MCF 10A (cell line): ENCODE data around the gene PEX7. TPM values are rescaled to one million over a fixed set of nuclear protein-coding genes. Genes with fewer than 3 reads are reported as not detected.

Experiments
- BruUV-seq: library from RNA; stranded (reverse); fragments of 400-500 nt; replicated peaks from 2 replicates; lab custom pipeline; 2021; lab: Mats Ljungman, UMichigan
- CTCF ChIA-PET: fragments of 300-600 bp; sonication (Branson Sonifier 250); formaldehyde crosslinking; extraction: SDS; loops from one replicate; lab custom pipeline; 2021; ENCODE audit warnings: antibody characterized with exemption, inconsistent platforms; lab: Yijun Ruan, JAX
- POLR2A ChIA-PET: fragments of 300-600, 350-650 bp; sonication (Branson Sonifier 250); formaldehyde crosslinking; extraction: SDS; loops from one replicate; lab custom pipeline; 2020; ENCODE audit warnings: antibody characterized with exemption, inconsistent platforms; lab: Yijun Ruan, JAX
- DNase-seq: peaks from one replicate; pipeline ENCODE4 v3.0.0-alpha.2; 2018; ENCODE audit not compliant: unreplicated experiment
- H3K27ac Mint-ChIP-seq: one replicate; pipeline ENCODE4 v1.8.0; 2022; ENCODE audit warnings: mild to moderate bottlenecking, low read depth, mixed read lengths; ENCODE audit not compliant: unreplicated experiment
- H3K27me3 Mint-ChIP-seq: one replicate; pipeline ENCODE4 v1.8.0; 2022; ENCODE audit warnings: mixed read lengths; ENCODE audit not compliant: insufficient read depth, unreplicated experiment
- H3K36me3 Mint-ChIP-seq: one replicate; pipeline ENCODE4 v1.8.0; 2022; ENCODE audit warnings: mild to moderate bottlenecking, moderate library complexity, mixed read lengths; ENCODE audit not compliant: insufficient read depth, unreplicated experiment
- H3K4me1 Mint-ChIP-seq: one replicate; pipeline ENCODE4 v1.8.0; 2022; ENCODE audit warnings: mixed read lengths; ENCODE audit not compliant: insufficient read depth, unreplicated experiment
- H3K4me3 Mint-ChIP-seq: one replicate; pipeline ENCODE4 v1.8.0; 2022; ENCODE audit warnings: mild to moderate bottlenecking, moderate library complexity, mixed read lengths; ENCODE audit not compliant: unreplicated experiment
- H3K9me3 Mint-ChIP-seq: one replicate; pipeline ENCODE4 v1.8.0; 2022; ENCODE audit warnings: mixed read lengths; ENCODE audit not compliant: unreplicated experiment
- CTCF ChIP-seq: fragments of 200-600 bp; IDR thresholded peaks from one replicate; pipeline ENCODE4 v1.8.0; 2022; ENCODE audit warnings: antibody characterized with exemption, mild to moderate bottlenecking; ENCODE audit not compliant: unreplicated experiment
- intact Hi-C: fragments of 100-400 bp; cut with micrococcal nuclease; formaldehyde crosslinking; loops from 2 replicates; pipeline ENCODE4 v1.14.1; 2022
- total RNA-seq: library from RNA; stranded (reverse); gene quantifications from 2 replicates; pipeline ENCODE4 v1.2.3, GENCODE V29; 2022

PEX7 gene
- total RNA-seq, 1 experiment from 2014 or later: 6.0 TPM

DNA sequence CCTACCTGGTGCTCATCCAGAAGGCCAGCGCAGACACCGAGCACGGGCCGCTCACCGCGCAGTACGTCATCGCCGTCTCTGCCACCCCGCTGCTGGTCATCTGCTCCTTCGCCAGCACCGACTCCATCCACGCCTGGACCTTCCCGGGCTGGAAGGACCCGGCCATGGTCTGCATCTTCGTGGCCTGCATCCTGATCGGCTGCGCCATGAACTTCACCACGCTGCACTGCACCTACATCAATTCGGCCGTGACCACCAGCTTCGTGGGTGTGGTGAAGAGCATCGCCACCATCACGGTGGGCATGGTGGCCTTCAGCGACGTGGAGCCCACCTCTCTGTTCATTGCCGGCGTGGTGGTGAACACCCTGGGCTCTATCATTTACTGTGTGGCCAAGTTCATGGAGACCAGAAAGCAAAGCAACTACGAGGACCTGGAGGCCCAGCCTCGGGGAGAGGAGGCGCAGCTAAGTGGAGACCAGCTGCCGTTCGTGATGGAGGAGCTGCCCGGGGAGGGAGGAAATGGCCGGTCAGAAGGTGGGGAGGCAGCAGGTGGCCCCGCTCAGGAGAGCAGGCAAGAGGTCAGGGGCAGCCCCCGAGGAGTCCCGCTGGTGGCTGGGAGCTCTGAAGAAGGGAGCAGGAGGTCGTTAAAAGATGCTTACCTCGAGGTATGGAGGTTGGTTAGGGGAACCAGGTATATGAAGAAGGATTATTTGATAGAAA, 101.7 kb downstream of the PEX7 start:
- intact Hi-C loops: no loop called here
- no peaks in the 10 kb centered on the region for H3K36me3 Mint-ChIP-seq
- H3K4me3 Mint-ChIP-seq: no peak overlapping the region
- H3K27ac Mint-ChIP-seq: no peak overlapping the region
- H3K4me1 Mint-ChIP-seq: no peaks in the 10 kb centered on the region
- no peak for TF ChIP-seq CTCF
- no peaks in the 10 kb centered on the region for H3K9me3 Mint-ChIP-seq
- no TSS peak for BruUV-seq
- POLR2A ChIA-PET: interaction anchor here (0.6 kb wide), 1 partner anchor 27 kb away, joined by 3 read pairs; no protein-coding TSS in a partner anchor
- CTCF ChIA-PET: interaction anchor here (0.6 kb wide), 1 partner anchor 79 kb away, joined by 3 read pairs; no protein-coding TSS in a partner anchor
- peaks cover 11% of the 10 kb centered on the region for H3K27me3 Mint-ChIP-seq
- no peak for DNase-seq

GRCh38 chr6:136926383-136926782, 104.0 kb downstream of the PEX7 start:
- no peak overlapping the region for H3K4me3 Mint-ChIP-seq
- intact Hi-C loops: no loop called here
- no TSS peak for BruUV-seq
- TF ChIP-seq CTCF: no peak
- no peaks in the 10 kb centered on the region for H3K4me1 Mint-ChIP-seq
- DNase-seq: no peak
- POLR2A ChIA-PET: no interaction called here
- CTCF ChIA-PET: no interaction called here
- peaks cover 11% of the 10 kb centered on the region for H3K27me3 Mint-ChIP-seq
- H3K36me3 Mint-ChIP-seq: no peaks in the 10 kb centered on the region
- no peak overlapping the region for H3K27ac Mint-ChIP-seq
- H3K9me3 Mint-ChIP-seq: no peaks in the 10 kb centered on the region

DNA sequence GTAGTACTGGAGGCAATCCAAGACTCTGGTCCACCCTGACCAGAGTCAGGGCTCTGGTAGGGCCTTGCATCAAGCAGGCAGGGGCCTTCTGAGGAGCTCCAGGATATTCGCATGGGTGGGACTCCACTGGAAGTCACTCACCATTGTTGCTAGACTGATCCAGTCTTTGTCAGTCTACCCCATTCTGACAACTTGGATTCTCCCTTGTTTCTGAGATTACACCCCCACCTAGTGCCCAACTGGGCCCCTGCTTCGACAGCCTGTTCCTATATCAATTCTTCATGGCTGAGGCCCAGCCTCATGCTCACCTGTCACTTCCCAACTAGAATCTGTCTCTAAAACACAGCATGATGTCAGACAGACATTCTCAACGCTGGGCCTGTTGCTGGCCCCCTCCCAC, 104.9 kb downstream of the PEX7 start:
- Mint-ChIP-seq H3K4me1 (no peaks in the 10 kb centered on the region), H3K36me3 (no peaks in the 10 kb centered on the region), H3K27ac (no peak overlapping the region), H3K27me3 (peaks cover 11% of the 10 kb centered on the region), H3K4me3 (no peak overlapping the region), H3K9me3 (no peaks in the 10 kb centered on the region)
- BruUV-seq: no TSS peak
- CTCF ChIA-PET: interaction anchor here (0.8 kb wide), 1 partner anchor 24 kb away, joined by 3 read pairs; no protein-coding TSS in a partner anchor
- intact Hi-C loops: no loop called here
- DNase-seq: peak; percentile 32
- TF ChIP-seq CTCF: no peak
- POLR2A ChIA-PET: no interaction called here

GRCh38 chr6:136930528-136930927, 108.1 kb downstream of the PEX7 start:
- Mint-ChIP-seq H3K4me3 (no peak overlapping the region), H3K27ac (no peak overlapping the region), H3K4me1 (no peaks in the 10 kb centered on the region), H3K27me3 (no peaks in the 10 kb centered on the region), H3K9me3 (no peaks in the 10 kb centered on the region), H3K36me3 (no peaks in the 10 kb centered on the region)
- intact Hi-C loops: no loop called here
- CTCF ChIA-PET: no interaction called here
- POLR2A ChIA-PET: interaction anchor here (0.5 kb wide), 1 partner anchor 21 kb away, joined by 4 read pairs; no protein-coding TSS in a partner anchor
- no peak for TF ChIP-seq CTCF
- no peak for DNase-seq
- no TSS peak for BruUV-seq
